HUDEP-2 (cell line): ENCODE results near the gene CAB39L.
"Not testable (repeated sequence)": the region's sequence is repeated elsewhere in the genome, so short reads cannot be mapped to it uniquely, and the experiment has no call there.

Experiments used
- DNase-seq, 76 experiments: peaks; one replicate each; lab custom pipeline; 2025; ENCODE audit not compliant: unreplicated experiment in 76 of 76; lab: John Stamatoyannopoulos, UW

Gene CAB39L

DNA sequence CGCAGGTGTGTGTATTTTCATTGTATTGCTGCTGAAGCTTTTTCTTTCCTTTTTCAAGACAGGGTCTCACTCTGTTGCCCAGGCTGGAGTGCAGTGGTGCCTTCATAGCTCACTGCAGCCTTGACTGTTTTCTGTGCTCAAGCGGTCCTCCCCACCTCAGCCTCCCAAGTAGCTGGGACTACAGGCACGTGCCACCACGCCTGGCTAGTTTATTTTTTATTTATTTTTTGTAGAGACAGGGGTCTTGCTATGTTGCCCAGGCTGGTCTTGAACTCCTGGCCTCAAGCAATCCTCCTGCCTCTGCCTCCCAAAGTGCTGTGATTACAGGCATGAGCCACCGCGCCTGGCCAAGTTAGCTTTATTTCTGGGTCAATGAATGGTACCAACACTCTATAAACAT is 149.1 kb downstream of the CAB39L start:
- DNase-seq = not testable (repeated sequence)

DNA sequence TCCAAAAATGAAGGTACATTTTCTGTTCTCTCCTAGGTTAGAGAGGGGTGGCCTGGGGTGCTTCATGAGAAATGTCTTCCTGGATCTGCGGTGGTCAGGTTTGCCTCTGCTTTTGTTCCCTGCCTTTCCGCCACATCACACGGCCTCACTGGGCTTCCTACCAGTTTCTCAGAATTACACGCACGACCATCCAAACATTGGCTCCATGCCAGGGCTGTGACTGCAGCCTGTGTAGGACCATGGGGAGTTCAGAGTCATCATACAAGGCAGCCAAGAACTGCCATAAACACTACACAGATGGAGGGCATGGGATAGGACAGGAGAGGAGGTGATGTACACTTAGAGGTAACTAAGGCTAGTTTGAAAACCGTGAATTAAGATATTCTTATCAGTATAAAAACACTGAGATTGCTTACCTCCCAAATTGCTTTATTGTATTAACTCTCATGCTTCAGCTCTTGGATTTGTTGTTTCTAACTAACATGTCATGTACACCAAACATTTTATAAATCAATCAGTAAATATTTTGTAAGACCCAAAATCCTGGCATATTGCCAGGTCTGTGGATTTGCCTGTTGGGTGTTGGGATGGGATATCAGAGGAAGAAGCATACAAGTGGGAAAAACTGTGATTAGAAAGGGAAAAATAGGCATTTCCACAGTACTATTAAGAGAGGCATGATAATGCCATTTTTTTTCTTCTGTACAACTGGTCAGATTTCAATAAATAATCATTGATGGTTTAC is 150.9 kb downstream of the CAB39L start:
- peak in 4 of 76 experiments; percentile 7 to 18 (median 10) for DNase-seq

DNA sequence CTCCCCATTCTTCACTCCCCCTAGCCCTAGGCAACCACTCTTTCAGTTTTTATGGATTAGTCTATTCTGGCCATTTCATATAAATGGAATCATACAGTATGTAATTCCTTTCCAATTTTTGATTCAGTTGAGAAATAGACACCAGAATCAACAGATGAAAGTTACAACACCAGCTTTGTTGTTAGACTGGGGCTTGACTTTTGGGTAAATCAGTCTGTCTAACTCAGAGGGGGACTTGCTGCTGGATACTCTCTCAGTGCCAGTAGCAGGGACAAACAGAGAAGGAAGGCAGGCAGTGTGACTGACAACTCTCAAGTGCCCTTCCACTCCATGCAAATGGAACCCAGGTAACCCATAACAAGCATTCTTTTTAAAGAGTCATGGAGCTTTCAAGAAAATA is 155.4 kb downstream of the CAB39L start:
- DNase-seq = no peak

- no peak for DNase-seq
These were observed 155.9 kb downstream of the CAB39L start for GRCh38 chr13:49287995-49288394.

DNA sequence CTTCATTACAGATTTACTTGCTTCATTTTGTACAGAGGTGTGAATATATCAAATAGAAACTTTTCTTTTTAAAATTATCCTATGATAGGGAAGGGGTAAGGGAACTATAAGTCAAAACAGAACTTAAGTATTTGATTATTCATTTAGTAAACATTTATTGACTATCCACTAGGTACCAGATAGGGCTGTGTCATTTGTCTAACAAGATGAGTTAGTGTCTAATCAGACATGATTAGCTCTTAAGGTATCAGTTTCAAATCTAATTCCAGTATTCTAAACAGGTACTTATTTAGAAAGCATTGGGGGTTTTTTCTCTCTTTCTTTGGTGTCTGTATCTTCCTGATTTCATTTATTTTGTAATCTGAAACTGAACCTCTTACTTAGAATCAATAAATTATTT is 164.0 kb downstream of the CAB39L start:
- DNase-seq = no peak

- DNase-seq = no peak
These were observed 164.8 kb downstream of the CAB39L start for GRCh38 chr13:49279112-49279511.

GRCh38 chr13:49278211-49278610 is 165.7 kb downstream of the CAB39L start:
- DNase-seq = no peak

DNA sequence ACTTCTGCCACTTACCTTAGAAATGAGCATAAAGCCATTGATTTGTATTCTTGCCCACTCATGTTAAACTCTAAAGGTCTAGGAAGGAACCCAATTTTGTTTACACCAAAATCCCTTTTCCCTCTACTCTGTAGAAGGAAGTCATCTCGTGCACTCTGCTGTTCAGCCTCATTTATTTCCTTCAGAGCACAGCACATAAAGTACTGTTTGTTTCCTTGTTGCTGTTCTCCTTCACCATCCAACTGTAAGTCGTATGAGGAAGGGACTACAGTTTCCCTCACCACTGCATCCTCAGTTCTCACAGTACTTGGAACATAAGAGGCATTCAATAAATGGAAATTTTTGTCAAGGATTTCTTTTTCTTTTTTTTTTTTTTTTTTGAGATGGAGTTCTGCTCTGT is 171.6 kb downstream of the CAB39L start:
- no peak for DNase-seq

DNA sequence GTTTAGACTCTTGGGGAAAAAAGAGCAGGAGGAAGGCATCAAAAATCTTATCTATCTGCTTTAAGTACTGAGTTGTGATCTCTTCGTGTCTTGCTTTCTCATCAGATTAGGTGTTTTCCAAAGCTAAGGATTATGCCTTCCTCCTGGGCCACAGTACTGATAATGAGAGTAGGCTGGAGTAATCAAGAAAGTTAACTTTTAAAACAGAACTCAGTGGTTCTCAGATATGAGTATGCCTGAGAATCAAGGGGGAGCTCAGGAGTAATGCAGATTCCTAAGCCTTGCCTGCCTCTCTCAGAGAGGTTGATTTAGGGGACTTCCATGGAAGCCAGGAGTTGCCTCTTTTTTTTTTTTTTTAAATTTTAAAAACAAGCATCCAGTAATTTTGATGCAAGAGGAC is 172.6 kb downstream of the CAB39L start:
- DNase-seq = no peak

GRCh38 chr13:49265822-49266221 is 178.0 kb downstream of the CAB39L start:
- DNase-seq = no peak

DNA sequence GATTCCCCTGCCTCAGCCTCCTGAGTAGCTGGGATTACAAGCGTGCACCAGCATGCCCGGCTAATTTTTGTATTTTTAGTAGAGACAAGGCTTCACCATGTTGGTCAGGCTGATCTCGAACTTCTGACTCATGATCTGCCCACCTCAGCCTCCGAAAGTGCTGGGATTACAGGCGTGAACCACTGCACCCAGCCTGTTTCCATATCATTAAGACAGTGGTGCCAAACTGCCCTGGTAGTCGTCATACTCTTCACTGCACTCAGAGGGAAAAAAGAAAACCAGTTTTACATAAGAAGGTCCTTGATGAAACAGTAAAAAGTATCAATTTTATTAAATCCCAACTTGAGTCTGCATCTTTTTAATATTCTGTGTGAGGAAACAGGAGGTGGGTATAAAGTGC is 181.2 kb downstream of the CAB39L start:
- DNase-seq = no peak

- DNase-seq = no peak
These were observed 184.3 kb downstream of the CAB39L start for GRCh38 chr13:49259586-49259985.
